ENCODE measurements around the gene ENOX1.

Gene ENOX1

DNA sequence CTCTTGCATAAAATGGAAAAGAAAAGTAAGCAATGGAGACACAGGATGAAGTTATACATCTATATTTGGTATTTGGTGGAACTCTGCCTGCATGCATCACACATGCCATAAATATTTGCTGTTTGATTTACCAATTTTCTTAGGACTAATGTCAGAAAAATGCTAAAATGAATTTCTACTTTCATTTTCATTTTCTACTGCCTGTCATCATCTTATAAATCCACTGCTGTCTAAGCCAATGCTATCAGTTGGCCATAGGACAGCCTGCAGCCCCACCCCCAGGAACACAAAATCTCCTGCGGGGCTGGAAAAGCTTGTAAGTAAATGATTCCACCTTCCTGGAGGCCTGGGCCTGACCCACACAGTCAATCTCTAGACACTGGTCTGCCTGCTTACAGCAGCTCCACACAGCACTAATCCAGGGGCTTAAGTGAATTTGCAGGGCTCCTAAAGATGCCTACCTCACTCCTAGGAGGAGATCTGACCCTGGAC, 122.0 kb downstream of the ENOX1 start:
- no peak for DNase-seq

- DNase-seq = no peak
Observed at GRCh38 chr13:43663474-43664090, 123.2 kb downstream of the ENOX1 start.

DNA sequence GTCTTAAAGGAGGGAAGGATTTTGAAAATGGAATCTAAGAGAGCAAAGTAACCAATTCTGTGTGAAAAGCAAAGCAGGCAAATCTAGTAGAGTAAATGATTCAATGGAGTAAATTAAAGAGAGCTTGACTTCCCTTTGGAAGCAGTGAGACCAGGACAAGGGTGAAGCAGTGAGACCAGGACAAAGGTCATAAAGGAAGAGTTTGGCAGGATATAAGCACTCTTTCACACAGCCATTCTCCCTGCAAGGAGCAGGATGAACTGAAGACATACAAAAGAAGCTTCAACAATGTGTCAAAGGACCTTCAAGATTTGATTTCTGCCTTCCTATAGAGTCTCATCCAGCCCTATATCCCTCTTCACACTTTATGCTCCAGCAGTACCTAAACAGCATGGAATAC, 123.8 kb downstream of the ENOX1 start:
- no peak for DNase-seq

GRCh38 chr13:43661161-43661830, 125.5 kb downstream of the ENOX1 start:
- no peak for DNase-seq

- DNase-seq = no peak
Observed at GRCh38 chr13:43657485-43657884, 129.3 kb downstream of the ENOX1 start.

DNA sequence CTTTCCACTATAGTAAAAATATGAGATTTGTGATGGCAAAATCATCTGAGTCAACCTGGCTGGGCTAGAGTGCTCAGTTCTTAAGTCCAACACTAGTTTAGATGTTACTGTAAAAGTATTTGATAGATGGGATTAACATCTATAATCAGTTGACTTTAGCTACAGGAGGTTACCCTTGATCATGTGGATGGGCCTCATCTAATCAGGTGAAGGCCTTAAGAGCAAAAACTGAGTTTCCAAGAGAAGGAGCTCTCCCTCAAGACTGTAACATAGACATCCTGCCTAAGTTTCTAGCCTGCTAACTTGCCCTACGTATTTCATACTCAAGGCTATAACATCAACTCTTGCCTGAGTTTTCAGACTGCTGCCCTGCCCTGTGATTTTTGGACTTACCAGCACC, 132.8 kb downstream of the ENOX1 start:
- no peak for DNase-seq

DNA sequence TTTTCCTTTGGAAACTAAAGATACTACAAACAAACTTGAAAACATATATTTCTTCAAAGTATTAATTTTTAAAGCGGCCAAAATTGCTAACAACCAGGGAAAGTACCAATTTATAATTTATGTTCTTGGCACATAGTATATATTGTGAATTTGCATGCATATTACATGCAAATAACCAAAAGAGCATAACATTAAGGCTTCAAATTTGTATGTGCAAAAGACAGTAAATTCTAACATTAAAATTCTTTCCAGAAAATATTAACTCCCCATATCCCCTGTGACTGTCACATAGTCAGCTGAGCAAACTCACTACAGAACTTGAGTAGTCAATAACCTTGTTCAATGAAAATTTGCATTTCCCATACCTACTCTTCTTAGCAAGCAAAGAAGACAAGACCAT, 133.4 kb downstream of the ENOX1 start:
- DNase-seq = no peak

GRCh38 chr13:43652760-43653159, 134.0 kb downstream of the ENOX1 start:
- no peak for DNase-seq

- DNase-seq = no peak
Observed at GRCh38 chr13:43650882-43651281, 135.9 kb downstream of the ENOX1 start.

GRCh38 chr13:43648733-43649132, 138.0 kb downstream of the ENOX1 start:
- no peak for DNase-seq

GRCh38 chr13:43647471-43647870, 139.3 kb downstream of the ENOX1 start:
- no peak for DNase-seq

- no peak for DNase-seq
Observed at GRCh38 chr13:43640476-43640875, 146.3 kb downstream of the ENOX1 start.

GRCh38 chr13:43631106-43631505, 155.7 kb downstream of the ENOX1 start:
- no peak for DNase-seq

- no peak for DNase-seq
Observed at GRCh38 chr13:43629691-43630480, 156.9 kb downstream of the ENOX1 start.

- DNase-seq = no peak
Observed at GRCh38 chr13:43626994-43627393, 159.8 kb downstream of the ENOX1 start.

GRCh38 chr13:43614063-43614462, 172.7 kb downstream of the ENOX1 start:
- DNase-seq = no peak

DNA sequence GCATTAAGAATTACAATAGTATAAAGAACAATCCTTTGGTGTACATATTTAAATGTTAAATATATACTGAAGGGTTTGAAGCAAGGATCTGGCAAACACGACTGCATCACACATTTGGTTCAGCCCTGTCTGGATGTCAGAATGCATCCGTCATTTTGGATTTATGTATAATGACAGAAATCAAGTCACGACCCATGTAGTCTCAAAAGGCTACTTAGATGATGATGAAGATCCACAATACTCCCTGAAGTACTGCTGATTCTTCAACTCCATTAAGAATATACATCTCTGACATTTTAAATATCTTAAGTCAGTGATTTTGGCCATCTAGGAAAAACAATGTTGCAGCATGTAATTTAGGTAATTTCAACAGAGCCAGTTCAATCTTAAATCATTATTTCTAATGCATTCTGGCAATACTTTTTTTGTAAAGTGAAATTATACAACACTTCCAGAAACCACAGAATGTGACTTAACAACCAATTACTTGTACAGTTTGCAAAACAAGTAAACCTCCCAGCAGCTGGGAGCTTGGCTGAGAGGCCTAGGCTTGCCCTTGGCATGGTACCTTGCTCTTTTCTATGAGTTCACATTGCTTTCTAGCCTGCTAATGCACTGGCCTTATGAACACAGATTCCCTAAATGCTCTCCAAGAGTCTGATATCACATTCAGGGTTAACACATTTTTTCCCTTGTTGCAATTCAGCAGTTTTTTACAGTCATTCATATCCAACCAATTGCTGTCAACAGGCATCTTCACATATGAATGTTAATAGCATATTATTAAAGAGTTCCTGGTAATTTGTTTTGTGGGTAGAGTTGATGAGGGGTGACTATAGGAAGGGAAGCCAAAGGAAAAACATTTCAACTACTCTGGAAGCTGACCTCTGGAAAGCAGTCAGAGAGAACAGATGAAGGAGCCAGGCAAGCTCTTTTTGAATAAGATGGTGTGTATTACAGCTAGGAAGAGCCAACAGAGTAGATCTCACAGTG, 175.2 kb downstream of the ENOX1 start:
- no peak for DNase-seq

DNA sequence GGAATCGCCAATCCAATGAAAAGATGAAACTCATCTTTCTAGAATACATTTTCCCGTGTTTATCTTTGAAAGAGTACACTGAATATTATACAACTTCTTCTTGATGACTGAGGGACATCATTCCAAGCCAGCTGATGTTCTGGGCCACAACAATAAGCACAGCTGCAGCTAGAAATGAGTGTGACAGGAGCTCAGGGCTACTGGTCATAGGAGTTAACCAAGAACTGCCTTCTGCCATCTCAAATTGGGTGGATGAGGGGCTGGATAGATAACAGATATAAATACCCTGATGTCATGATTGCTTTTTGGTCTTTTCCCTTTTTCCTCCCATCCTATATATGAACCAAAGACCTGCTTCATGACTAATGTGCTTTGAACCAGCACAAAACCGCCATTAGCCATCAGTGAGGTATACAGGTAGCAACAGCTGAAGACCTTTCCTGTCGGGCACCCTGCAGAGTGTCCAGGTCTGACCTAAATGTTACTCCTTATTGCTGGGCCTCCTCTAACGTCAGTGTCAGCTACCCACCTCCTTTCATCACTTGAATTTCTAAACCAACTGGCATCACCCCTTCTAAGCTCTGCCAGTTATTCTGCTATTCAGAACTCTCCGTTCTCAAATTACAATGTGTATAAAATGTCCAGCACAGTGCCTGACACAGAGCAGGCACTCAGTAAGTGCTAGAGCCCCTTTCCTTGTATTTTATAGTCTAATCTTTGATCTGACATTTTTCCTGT, 178.2 kb downstream of the ENOX1 start:
- no peak for DNase-seq

- no peak for DNase-seq
Observed at GRCh38 chr13:43597599-43597945, 189.2 kb downstream of the ENOX1 start.

- no peak for DNase-seq
Observed at GRCh38 chr13:43596924-43597598, 189.7 kb downstream of the ENOX1 start.

DNA sequence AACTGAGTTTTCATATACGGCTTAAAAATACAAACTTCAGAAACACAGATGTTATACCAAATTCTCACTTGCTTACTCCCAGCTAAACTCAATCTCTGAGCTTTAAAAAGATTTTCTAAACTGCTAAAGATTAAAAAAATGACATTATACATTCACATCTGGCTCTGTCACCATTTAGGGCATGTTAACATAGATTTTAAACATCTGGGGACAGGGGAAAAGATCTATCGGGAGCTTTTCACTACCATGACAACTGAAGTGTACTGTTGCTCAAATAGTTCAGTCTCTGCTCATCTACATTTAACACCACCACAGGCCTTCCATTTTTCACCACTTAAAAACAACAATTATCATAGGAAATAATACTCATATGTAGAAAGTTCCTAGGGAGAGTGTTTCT, 190.8 kb downstream of the ENOX1 start:
- no peak for DNase-seq

Data from effector CD8-positive, alpha-beta T cell (primary cell).